GM18517 (cell line): ENCODE measurements around the gene ALK.

Source experiments
- ATAC-seq: cut with Tn5 transposase; IDR thresholded peaks from one replicate; pipeline ENCODE4 v1.9.1; 2021; ENCODE audit warnings: mild to moderate bottlenecking, moderate library complexity; ENCODE audit not compliant: unreplicated experiment

The ALK gene

DNA sequence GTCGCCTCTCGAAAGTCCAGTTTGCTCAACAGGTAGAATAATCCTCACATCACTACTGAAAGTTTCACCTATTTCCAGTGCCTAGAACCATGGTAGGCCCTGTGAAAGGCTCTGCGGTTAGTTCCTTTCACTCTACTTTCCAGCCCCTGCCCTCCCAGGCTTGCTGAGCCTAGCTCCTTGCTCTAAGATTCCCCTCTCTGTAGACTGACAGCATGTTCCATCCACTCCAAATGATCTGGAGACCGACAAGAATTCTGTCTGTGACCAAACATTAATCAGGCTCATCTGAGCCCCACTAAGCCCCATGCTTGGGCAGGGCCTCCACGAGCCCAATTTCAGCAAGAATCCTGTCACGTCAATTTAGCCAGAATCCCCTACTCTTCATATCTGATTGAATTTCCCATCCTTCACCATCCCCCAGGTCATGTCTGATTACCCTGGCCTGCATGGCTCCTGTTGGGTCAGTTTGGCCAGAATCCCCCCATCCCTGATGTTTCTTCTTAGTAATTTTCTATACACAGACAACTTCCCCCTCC lies 307.0 kb downstream of the ALK start:
- no peak for ATAC-seq

DNA sequence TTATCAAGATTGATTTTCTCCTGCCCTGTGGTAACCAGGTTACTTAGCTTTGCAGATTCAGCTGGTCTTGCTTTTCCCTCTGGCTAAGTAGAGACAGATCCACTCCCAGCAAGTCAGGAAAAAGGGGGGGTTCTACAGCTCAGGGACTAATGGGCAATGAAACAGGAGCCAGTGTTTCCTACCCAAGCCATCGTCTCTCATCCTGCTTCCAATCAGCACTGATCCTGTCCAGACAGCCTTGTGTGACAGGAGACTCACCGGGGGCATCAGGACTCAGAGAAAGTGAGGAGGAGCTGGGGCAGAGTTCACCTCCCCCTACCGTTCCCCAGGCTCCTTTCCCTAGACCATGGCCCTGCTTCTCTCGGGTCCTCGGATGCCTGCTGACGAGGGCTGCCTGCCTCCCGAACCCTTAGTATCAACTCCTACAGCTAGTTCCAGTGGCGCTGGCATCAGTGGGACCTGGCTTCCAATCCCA lies 307.6 kb downstream of the ALK start:
- no peak for ATAC-seq

DNA sequence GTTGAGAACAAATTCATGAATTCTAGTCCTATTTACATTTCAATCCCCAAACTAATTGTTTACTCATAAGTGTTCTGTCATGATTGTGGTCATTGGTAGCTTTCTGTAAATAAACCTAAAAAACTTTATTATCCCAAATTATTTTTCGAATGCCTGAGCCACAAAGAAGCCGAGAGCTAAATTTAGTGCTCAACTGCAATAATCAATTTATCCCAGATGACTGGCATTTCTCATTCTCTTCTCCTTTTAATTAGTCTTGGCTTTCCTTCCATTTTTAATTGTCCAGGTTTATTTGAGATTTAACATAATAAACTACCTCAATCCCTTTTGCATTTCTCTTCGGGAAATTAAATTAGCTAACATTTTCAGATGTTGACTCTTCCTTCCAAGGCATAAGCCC lies 308.3 kb downstream of the ALK start:
- no peak for ATAC-seq

DNA sequence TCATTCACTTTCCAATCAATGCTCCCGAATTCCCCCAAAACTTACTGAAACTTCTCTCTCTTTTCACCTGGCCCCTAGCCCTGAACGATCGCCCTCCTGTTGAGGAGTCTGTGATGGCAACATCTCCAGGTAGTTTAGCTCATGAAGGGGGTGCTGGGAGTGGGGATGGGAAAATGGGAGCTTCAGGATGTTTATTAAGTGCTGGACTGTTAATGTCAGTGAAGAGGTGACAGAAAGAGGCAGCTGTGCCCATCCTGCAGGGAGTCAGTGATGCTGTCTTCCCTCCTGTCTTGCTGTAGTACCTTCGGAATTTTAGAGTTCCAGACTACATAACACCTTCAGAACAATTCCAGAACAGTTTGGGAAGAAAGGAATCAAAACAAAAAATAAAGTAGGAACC lies 308.8 kb downstream of the ALK start:
- ATAC-seq = no peak

DNA sequence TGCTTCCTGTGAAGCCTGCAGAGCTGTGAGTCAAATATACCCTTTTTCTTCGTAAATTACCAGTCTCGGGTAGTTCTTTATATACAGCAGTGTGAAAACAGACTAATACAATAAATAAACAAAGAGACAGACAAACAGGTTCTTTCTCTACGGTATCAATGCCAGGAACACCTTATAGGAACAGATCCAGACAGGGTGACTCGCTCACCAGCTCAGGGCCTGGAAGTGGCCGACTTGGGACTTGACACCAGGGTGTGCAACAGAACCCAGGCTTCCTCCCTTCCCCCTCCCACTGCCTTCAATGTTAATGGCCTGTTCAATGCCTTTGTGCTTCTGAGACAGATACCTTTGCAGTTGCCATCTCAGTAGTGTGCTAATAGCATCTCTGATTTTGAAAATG lies 309.5 kb downstream of the ALK start:
- no peak for ATAC-seq

DNA sequence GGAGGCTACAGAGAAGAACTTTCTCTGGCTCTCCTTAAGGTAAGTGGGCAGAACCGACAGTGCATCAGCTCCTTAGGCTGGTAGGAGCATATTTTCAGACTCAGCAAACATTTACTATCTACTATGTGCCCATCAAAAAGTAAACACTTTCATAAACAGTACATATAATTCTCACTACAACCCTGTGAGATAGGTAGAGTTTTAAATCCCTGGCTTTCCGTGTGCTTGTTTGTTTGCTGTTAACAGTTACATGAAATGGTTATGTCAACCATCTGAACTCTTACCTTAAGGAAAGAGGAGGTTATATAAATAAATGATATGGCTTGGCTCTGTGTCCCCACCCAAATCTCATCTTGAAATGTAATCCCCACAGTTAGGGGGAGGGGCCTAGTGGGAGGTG lies 310.1 kb downstream of the ALK start:
- ATAC-seq = no peak

DNA sequence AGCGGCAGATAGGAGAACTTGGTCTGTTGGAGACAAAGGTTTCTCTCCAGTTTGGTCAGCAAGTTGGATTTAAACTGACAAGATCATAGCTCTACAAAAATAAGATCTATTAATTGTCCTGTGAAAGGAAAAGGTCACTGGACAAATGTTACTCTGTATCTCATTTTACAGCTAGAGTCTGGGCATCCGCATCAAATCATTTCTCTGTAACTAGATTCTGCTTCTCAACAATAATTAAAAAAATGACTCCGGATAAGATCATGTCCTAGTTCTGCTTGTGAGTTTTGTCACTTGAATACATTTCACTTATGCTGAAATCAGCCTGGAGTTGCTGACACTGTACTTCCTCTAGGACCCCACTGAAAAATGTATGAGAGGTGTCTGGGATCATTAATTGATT lies 310.8 kb downstream of the ALK start:
- ATAC-seq = no peak

DNA sequence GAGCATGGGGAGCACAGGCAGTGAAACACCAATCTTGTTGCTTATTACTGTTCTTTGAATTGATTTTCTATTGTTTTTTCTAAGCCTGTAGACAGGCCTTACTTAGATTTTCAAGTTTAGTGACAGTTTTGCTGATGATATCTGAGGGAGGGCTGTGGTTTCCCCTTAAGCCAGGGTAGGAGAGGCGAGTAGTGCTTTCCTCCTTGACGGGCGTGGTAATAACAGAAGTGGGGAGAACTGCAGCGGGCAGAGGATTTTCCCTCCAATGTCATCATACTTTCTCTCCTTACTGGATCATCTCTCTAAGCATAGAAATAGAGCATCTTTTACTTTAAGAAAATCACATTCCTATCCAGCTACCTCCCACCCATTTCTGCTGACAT lies 314.4 kb downstream of the ALK start:
- no peak for ATAC-seq

DNA sequence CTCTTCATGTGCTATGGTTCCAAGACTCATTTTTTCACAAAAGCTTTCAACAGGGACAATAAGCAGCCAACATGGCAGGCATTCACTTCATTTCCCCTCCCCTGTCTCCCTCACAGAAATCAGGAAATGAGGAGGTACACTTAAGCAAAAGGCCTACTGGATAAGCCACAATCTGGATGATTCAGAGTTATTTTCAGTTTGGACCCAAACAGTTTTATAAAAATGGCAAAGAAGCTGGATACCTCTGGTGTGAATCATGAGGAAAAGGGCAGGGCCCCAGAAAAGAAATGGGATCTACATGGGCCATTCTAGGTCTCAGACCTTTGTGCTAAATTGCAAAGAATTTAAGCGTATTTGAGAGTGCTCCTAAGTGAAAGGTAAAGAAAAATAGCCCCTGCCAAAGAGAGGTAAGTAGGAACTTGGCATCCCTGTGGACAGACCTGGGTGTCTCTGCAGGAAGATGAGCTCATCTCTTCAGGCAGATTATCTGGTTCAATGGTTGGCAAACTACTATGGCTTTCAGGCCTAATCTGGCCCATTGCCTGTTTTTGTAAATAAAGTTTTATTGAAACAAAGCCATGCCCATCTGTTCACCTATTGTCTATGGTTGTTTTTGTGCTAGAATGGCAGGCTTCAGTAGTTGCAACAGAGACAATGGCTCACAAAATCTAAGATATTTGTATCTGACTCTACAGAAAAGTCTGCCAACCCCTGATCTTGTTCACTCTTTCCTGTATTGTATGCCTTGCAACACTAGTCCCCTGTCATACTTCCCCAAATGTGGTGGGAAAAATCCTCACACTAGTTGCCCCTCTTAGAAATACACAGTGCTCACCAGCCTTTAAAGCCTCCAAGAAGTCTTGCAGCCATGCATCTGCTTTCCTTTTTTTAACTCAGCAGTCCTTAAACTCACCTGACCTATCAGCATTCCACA lies 315.0 kb downstream of the ALK start:
- no peak for ATAC-seq

DNA sequence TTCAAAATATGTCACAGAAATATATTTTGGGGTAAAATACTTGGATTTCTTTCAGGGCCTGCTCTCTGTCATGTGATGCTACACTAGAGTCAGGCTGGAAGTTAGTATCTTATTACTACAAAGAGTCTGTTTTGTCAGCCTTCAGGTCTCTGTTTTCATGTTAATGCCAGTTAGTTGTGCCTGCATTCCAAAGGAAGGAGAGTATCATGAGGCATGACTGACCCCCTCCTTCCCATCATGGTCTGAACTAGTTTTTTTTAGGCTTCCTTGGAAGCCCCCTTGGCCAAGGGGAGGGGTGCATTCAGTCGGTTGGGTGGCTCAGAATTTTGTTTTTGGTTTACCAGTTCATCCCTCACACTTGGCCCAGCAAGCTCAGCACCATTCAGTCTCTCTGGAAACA lies 318.0 kb downstream of the ALK start:
- no peak for ATAC-seq

DNA sequence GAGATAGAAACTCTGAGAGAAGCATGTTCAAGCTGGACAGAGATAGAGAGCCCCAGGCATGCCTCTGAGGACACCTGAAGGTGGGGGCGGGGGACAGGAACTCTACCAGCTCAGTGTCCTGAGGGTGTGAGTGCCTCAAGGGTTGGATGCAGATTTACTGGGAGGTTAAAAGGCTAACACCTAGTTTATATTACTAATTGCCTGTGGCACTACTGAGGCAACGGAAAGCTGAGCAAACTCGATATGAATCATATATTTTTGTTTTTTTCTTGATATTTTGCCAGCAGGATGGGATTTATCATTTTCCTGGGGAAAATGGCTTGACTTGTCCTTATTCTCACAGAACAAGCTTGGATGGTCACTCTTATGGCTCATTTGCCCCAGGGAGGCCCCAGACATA lies 319.5 kb downstream of the ALK start:
- no peak for ATAC-seq

DNA sequence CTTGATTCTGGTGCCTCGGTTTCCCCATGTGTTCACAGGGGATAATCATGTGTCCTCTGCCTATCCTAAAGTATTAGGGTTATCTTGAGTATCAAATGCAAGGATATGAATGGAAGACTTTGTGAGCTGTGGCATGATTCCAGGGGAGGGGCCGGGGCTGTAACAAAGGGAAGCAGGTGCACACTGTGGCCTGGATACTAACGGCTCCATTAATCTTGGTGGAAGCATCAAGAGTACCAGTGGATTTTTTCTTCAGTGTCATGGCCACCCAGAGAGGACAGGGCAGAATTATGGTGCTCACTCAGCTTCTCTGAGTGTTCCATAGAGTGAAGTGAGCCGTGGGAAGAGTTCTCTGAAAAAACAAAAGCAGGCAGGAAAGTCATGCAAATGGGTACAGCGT lies 320.1 kb downstream of the ALK start:
- ATAC-seq = no peak

DNA sequence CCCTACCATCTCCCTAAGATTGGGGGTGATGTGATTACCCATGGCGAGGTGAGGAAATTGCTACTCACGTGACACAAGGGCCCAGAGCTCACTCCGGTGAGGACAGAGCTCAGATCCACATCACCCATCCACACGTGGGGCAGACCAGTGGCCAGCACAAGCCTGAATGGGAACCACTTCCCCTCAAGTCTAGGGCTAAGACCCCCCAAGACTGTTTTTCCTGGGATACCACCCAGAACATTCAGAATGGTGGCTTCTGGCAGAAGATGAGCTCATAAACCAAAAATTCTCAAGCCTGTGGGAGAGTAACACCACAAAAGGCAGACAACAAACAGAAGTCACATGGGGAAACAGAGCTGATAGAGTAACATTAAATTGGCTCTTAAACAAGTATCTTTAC lies 321.4 kb downstream of the ALK start:
- no peak for ATAC-seq

DNA sequence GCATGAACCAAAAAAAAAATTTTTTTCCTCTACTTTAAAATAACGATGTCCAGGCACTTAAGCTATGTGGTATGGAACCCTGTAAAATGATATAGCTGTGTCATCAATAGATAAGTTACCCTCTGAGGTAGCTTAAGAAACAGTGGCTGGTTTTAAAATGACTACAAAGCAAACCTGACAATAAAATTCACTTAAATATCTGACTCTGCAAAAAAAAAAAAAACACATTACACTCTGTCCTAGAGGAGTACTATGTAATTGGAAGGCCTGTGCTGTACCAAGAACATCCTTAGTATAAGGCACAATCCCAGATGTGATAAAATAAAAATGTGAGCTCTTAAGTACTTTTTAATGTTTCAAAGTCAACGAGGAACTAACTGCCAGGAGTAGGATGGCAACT lies 322.4 kb downstream of the ALK start:
- ATAC-seq = no peak

DNA sequence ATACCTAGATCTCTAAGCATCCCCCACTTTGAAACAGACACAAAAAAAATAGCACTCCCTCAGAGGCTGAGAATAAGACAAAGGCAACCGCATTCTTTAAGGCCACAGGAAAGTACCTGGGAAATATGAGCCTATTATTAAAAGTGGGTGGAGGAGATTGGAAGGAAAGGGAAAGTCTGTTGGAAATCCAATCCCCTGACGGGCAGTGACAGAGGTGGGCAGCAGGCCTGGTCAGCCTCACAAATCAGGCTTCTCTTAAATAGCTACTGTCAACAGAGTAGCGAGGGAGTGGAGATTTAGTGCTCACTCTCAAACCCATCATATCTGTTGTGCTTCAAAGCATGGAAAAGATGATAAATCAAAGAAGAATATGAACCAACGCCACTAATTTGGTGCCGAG lies 324.4 kb downstream of the ALK start:
- no peak for ATAC-seq

DNA sequence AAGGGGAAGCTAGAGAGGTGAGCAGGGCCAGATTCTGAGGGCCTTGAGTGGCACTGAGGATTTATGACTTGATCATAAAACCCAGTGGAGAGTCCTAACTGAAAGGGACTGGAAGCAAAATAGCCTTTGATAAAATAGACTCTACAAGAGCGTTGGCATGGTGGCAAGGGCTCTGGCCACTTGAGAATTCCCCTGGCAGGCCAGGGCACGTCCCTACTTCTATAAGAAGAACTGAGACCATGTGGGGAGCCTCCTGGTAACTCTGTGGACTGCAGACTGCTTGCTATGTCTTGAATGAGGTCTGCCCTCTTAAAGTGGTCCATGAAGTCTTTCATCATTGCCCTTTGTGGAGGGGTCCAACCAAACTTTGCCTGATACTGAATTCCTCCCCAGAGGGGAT lies 324.8 kb downstream of the ALK start:
- no peak for ATAC-seq

DNA sequence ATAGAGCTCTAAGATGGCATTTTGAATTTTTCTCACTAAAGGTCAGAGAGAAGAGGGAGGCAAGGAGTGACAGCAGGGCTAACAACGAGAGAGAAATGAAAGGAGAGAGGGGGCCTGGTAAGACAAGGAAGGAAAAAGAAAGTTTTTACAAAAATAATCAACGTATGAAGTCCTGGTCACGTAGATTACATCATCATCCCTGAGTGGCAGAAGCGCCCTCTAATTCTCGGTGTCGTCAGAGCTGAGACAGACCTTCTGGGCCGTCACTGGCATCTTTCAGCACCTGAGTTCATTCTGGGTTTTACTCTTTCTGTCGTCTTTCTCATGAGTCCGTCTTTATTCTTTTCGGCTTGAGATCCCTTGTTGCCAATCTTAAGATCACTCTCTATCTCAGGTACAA lies 329.8 kb downstream of the ALK start:
- ATAC-seq = no peak

DNA sequence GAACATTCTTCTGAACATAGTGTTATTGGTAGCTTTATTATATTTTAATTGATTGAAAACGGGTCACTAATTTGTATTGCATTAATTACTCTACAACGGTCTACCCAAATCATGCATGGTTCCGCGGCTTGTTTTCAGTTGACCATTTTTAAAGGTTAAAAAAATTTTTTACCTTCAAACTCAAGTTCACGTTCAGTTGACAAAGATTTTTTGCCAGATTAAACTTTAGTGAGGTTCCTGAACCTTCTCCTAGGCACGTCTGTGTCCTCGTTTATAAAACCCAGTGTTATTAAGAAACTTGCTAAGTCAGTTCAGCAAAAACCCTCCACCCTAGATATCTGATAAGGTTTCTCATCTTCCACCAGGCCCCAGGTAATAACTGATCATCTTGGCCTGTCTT lies 331.2 kb downstream of the ALK start:
- no peak for ATAC-seq

DNA sequence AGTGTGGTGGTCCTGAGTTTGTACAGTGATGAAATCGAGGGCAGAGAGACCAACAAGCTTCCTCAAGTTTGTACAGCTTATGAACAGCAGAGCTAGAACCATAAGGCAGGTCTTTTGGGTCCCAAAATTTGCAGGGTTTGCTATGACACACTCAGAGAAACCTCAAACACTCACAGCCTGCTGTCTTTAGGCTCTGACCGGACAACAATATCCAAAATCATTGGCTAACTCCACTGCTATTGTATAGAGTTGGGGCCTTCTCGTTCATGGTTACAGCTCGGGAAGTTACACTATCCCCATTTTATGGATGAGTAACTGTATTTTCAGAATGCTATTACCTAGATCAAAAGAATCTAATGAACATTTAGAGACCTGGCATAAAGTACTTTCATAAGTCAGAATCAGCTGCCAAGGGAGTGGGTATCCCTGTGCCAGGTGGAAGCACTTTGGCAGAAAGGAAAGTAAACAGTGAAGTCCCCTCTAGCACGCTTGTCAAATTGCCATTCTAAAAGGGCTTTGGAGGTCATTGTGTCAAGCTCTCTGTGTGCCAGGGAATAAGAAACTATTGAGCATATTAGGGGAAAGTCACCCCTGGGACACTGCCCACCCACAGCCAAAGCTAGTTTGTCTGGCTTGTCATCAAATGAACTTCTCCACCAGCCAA lies 331.8 kb downstream of the ALK start:
- no peak for ATAC-seq

DNA sequence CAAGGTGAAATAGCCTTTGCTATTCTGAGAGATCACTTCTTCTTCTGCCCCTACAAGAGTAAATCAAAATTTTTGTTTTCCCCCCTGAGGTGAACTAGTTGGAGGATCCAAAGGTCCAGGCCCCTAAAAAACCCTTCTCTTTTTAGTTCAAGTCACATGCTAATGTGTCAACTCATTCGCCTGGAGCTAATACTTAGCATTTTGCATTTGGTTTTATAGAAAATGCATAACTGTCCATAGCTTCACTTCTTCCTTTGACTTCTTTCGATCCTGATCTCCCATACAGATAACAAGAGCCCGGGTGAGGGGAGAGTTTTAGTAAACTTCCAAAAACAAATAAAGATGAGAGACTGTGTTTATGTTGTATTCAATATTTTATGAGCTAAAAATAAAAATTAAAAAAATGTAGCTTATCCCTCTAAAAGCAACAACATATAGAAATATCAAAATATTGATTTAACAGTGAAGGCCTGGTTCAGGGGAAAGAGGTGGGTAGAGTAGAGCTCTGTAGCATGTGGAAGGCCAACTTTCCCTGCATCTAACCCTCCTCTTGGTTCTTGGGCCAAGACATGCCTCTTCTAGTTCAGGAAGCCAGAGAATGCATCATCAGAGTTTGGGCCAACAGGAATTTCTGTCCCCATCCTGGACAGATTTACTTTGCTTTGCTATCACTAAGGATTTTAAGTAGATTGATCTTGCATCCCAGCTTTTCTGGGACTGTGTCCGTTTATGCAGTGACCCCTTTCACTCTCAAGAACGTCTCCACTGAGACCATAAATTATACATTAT lies 333.8 kb downstream of the ALK start:
- ATAC-seq = no peak

DNA sequence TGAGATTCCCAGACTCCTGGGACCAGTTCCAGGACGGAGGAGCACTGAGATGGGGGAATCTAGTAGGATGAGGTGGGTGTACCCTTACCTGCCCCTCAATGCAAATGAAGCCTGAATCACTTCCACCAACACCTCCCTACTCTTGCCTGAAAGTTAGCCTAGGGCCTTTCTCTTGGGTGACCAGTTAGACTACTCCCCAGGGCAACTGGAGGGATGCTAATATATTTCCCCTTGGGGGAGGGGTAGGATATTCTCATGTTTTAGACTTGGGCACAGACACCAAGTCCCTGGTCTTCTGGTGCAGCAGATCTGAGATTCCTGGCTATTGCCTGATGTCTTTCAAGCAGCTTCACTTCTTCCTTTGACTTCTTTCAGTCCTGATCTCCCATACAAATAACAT lies 334.5 kb downstream of the ALK start:
- no peak for ATAC-seq
